Central memory CD8-positive, alpha-beta T cell (primary cell): ENCODE data around the gene KDM7A.
"Not testable (repeated sequence)": the region's sequence is repeated elsewhere in the genome, so short reads cannot be mapped to it uniquely, and the experiment has no call there.

Source experiments
- ATAC-seq: fragments of 150-1000 bp; cut with Tn5 transposase; replicated peaks from 2 replicates; pipeline ENCODE4 v1.10.0; 2022; ENCODE audit warnings: mild to moderate bottlenecking, moderate FRiP score, moderate number of reproducible peaks; ENCODE audit not compliant: poor library complexity, severe bottlenecking; ENCODE audit errors: extremely low read depth
- DNase-seq, 2 donors: peaks; one replicate each; pipeline ENCODE4 v3.0.0; 2021; ENCODE audit warnings: low spot score in 2 of 2
- H3K27ac Mint-ChIP-seq: one replicate; pipeline ENCODE4 v1.8.0; 2022; ENCODE audit warnings: low read depth, mild to moderate bottlenecking, moderate library complexity, mixed read lengths
- H3K27me3 Mint-ChIP-seq: one replicate; pipeline ENCODE4 v1.8.0; 2022; ENCODE audit warnings: mixed read lengths
- H3K36me3 Mint-ChIP-seq: one replicate; pipeline ENCODE4 v1.8.0; 2022; ENCODE audit warnings: mild to moderate bottlenecking, moderate library complexity, mixed read lengths; ENCODE audit not compliant: insufficient read depth
- H3K4me1 Mint-ChIP-seq: one replicate; pipeline ENCODE4 v1.8.0; 2022; ENCODE audit warnings: mixed read lengths
- H3K4me3 Mint-ChIP-seq: one replicate; pipeline ENCODE4 v1.8.0; 2022; ENCODE audit warnings: mild to moderate bottlenecking, moderate library complexity, mixed read lengths
- H3K9me3 Mint-ChIP-seq: one replicate; pipeline ENCODE4 v1.8.0; 2022; ENCODE audit warnings: mixed read lengths

Gene KDM7A

DNA sequence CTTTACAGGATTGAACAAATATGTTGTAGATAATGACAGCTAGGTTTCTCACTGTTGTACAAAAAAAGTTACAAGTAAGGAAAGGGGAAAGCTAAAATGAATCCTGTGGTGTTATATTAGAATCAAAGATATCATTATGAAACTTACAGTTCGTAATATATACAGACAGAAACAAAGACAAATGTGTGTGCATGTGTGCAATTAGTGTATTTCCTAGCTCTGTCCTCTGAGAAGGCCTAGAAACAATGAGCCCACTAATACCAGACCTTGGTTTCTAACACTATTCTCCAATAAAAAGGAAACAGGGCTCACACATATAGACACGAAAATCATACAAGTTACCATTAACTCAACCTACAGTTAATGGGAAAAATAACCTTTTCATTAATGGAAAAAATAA is 8.0 kb downstream of the KDM7A start:
- H3K9me3 Mint-ChIP-seq = no peaks in the 10 kb centered on the region
- ATAC-seq (no peak), DNase-seq (no peak)
- peaks cover 5% of the 10 kb centered on the region for H3K36me3 Mint-ChIP-seq
- H3K27me3 Mint-ChIP-seq = no peaks in the 10 kb centered on the region
- peaks cover 48% of the 10 kb centered on the region for H3K4me1 Mint-ChIP-seq
- H3K27ac Mint-ChIP-seq = no peak overlapping the region
- no peak overlapping the region for H3K4me3 Mint-ChIP-seq

DNA sequence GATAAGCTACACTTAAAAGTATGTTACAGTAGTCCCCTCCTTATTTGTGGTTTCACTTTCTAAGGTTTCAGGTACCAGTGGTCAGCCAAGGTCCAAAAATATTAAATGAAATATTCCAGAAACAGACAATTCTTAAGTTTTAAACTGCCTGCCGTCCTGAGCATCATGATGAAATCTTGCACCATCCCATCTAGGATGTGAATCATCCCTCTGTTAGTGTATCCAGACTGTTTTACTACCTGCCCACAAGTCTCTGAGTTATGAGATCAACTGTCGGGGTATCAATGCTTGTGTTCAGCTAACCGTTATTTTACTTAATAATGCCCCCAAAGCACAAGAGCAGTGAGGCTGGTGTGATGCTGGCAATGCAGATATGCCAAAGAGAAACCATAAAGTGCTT is 11.4 kb downstream of the KDM7A start:
- H3K36me3 Mint-ChIP-seq = peaks cover 5% of the 10 kb centered on the region
- no peaks in the 10 kb centered on the region for H3K9me3 Mint-ChIP-seq
- H3K27ac Mint-ChIP-seq = no peak overlapping the region
- peaks cover 50% of the 10 kb centered on the region for H3K4me1 Mint-ChIP-seq
- ATAC-seq (no peak), DNase-seq (no peak)
- no peak overlapping the region for H3K4me3 Mint-ChIP-seq
- no peaks in the 10 kb centered on the region for H3K27me3 Mint-ChIP-seq

DNA sequence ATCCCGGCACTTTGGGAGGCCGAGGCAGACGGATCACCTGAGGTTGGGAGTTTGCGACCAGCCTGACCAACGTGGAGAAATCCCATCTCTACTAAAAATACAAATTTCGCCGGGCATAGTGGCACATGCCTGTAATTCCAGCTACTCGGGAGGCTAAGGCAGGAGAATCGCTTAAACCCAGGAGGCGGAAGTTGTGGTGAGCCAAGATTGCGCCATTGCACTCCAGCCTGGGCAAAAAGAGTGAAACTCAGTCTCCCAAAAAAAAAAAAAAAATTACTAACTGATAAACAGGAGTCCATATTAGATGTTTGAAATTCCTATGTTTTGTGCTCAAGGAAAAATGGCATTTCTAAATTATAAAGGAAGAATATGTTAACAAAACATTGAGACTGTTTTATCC is 14.7 kb downstream of the KDM7A start:
- not testable (repeated sequence) for H3K27ac Mint-ChIP-seq, H3K9me3 Mint-ChIP-seq, ATAC-seq, H3K36me3 Mint-ChIP-seq, H3K4me3 Mint-ChIP-seq, H3K27me3 Mint-ChIP-seq, DNase-seq
- H3K4me1 Mint-ChIP-seq = peaks cover 54% of the 10 kb centered on the region

DNA sequence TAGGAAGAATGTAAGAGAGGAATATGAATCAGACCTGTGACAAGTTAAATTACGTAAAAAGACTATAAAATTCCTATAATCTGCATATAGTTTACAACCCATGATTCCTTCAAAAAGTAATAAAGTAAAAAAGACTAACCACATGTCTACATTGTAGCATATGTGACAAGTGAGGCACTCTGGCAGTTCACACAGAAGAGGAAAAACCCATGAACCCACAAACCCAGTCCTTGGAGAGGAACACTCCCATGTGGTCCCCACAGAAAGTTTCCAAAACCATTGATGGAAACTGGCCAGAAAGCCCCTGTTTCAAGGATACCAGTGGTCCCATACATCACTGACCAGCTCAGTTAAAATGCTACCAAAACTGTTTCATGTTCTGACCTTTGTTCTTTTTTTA is 15.7 kb downstream of the KDM7A start:
- H3K27ac Mint-ChIP-seq = no peak overlapping the region
- DNase-seq = no peak
- no peaks in the 10 kb centered on the region for H3K9me3 Mint-ChIP-seq
- H3K27me3 Mint-ChIP-seq = no peaks in the 10 kb centered on the region
- no peak for ATAC-seq
- H3K4me3 Mint-ChIP-seq = peak overlapping the region; percentile 17
- peaks cover 58% of the 10 kb centered on the region for H3K4me1 Mint-ChIP-seq
- H3K36me3 Mint-ChIP-seq = peaks cover 9% of the 10 kb centered on the region

DNA sequence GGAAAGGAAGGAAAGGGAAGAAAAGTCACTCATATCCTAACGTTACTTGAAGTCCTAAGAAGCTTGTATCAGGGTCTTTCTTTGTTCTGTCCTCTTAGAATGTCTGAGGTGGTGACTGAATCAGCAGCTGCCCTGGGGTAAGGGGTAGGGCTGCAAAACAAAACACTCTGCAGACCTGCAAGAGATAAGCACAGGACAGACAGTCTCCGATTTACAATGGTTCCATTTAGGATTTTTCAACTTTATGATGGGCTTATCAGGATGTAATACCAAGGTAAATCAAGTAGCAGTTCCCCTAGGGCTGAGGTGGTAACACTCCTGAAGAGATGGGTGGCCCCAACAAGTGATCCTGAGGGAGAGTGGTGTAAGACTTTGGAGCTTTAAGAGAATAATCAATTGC is 16.5 kb downstream of the KDM7A start:
- Mint-ChIP-seq H3K27me3 (no peaks in the 10 kb centered on the region), H3K9me3 (no peaks in the 10 kb centered on the region), H3K4me1 (peaks cover 58% of the 10 kb centered on the region), H3K36me3 (peaks cover 9% of the 10 kb centered on the region), H3K4me3 (no peak overlapping the region), H3K27ac (no peak overlapping the region)
- ATAC-seq (no peak), DNase-seq (no peak)

DNA sequence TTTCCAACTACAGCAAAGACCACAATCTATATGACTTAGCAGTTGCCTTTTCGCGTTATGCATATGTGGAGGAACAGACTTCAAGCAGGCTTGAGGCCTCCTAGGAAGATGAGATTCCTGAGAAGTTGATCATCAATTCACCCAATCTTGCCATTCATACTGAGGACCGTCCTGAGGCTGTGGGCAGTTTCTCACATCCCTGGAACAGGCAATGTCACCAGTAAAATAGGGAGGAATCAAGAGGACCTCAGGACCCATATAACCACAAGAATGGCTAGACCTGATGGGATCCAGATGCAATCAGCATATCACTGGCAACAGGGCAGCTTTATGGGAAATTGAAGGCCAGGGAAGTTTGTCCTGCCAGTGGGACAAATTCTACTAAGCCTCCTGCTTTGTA is 17.3 kb downstream of the KDM7A start:
- Mint-ChIP-seq H3K27me3 (no peaks in the 10 kb centered on the region), H3K9me3 (no peaks in the 10 kb centered on the region), H3K27ac (no peak overlapping the region), H3K4me3 (no peak overlapping the region), H3K36me3 (peaks cover 10% of the 10 kb centered on the region), H3K4me1 (peaks cover 61% of the 10 kb centered on the region)
- no peak for DNase-seq
- no peak for ATAC-seq

DNA sequence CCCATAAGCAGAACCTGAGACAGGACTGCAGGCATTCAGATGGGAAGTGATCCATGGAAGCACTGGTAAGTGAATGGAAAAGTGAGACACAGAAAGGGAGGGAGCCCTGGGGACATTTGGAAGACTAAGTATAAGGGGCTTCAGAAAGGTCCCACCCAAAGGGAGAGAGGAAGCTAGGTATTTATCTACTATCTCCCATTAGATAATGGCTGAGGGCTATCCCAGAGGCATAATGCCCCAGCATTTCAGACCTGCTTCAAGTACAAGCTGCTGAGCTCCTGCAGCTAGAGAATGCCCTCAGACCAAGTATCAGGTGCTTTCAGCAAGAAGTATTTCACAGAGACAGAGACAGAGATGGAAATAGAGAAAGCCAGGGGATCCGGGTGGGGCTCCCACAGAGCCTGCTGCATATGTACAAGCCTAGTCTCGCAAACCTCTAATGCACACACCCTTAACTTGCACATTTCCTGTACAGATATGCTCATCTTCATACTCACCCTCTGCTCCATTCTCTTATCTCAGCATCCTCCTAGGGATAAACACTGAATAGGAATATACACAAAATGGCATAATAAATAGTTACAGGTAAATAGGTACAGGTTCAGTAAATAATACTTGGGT is 20.2 kb downstream of the KDM7A start:
- H3K4me1 Mint-ChIP-seq = peaks cover 59% of the 10 kb centered on the region
- H3K27me3 Mint-ChIP-seq = no peaks in the 10 kb centered on the region
- DNase-seq = no peak
- H3K4me3 Mint-ChIP-seq = no peak overlapping the region
- ATAC-seq = no peak
- no peak overlapping the region for H3K27ac Mint-ChIP-seq
- peaks cover 9% of the 10 kb centered on the region for H3K36me3 Mint-ChIP-seq
- H3K9me3 Mint-ChIP-seq = no peaks in the 10 kb centered on the region

DNA sequence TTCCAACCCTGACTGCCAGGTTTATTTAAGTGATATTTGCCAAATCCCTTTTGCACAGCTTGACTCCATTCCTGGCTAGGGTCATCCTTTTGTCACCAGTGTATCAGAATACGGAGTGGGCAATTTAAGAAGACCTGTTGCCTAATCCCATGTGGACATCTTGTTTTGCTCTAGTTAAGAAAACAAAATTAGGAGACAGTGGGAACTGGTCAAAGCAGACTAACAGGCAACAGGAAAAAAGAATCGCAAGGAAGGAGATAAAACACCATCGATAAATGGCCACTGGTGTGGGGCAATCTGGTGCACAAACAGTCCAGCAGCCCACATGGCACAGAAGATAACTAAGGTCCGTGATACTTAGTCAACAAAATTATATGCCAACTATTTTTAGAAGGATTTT is 21.4 kb downstream of the KDM7A start:
- Mint-ChIP-seq H3K4me3 (no peak overlapping the region), H3K27ac (no peak overlapping the region), H3K4me1 (peaks cover 54% of the 10 kb centered on the region), H3K27me3 (no peaks in the 10 kb centered on the region), H3K36me3 (peaks cover 10% of the 10 kb centered on the region), H3K9me3 (no peaks in the 10 kb centered on the region)
- no peak for ATAC-seq
- no peak for DNase-seq

DNA sequence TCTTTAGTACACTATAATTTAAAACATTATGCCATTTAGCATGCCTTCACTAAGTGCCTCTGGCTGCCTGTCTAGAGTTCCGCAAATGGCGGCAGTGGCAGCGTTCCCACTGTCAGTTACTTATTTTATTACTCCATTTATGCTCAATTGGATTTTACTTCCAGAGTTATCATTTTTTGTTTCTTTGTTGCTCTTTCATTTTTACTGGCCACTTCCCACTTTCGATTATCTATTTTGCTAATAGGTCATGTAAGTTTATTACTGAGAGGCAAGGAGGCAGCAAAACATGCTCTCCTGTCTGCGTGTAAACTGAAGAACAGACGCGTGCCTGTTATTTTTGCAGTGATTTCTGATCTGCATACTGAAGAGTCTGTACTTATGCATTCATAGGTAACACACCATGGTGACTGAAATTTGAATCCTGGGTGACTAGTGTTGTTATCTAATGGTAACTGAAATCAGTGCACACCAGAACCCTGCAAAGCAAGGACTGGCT is 23.1 kb downstream of the KDM7A start:
- no peak overlapping the region for H3K4me3 Mint-ChIP-seq
- no peaks in the 10 kb centered on the region for H3K9me3 Mint-ChIP-seq
- no peak overlapping the region for H3K27ac Mint-ChIP-seq
- H3K4me1 Mint-ChIP-seq = peaks cover 63% of the 10 kb centered on the region
- DNase-seq (no peak), ATAC-seq (no peak)
- H3K36me3 Mint-ChIP-seq = peaks cover 8% of the 10 kb centered on the region
- no peaks in the 10 kb centered on the region for H3K27me3 Mint-ChIP-seq

DNA sequence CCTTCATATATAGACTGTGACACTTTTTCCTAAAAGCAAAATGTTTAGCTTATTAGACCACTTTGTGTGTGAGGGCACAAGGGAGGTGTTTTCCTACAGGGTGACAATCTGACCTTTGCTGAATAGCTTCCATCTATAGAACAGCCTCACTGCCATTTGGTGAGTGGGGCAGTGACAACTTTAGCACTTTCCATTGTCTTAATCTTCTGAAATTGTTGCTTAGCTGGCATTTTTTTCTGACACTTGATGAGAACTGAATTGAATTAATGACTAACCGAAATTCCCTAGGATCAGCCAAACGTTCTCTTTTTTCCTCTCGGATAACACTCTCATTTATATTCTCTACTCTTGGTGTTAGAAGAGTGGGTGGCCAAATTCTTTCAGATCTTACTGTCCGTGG is 30.2 kb downstream of the KDM7A start:
- no peak overlapping the region for H3K27ac Mint-ChIP-seq
- peaks cover 3% of the 10 kb centered on the region for H3K36me3 Mint-ChIP-seq
- DNase-seq = no peak
- H3K4me1 Mint-ChIP-seq = peaks cover 56% of the 10 kb centered on the region
- no peak for ATAC-seq
- H3K9me3 Mint-ChIP-seq = peaks cover 5% of the 10 kb centered on the region
- no peaks in the 10 kb centered on the region for H3K27me3 Mint-ChIP-seq
- no peak overlapping the region for H3K4me3 Mint-ChIP-seq

DNA sequence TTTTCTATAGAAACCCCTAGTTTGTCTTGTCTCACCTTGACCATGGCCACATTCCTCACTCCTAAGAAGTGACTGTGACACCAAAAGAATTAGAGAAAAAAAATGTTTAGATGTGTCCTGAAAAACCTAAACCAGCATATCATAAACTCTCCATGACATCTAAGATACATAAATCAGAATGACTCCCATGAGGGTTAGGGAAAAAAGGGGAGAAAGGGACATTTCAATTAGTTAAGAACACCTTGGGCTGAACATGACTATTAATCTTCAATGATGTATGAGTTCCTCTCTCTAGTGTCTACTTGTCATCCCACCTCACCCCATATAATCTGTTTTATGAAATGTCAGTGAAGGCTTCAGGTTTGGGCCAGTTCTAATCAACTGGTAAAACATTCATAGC is 31.1 kb downstream of the KDM7A start:
- ATAC-seq = no peak
- Mint-ChIP-seq H3K4me1 (peaks cover 62% of the 10 kb centered on the region), H3K4me3 (no peak overlapping the region), H3K9me3 (peaks cover 5% of the 10 kb centered on the region), H3K27me3 (no peaks in the 10 kb centered on the region), H3K36me3 (peaks cover 3% of the 10 kb centered on the region), H3K27ac (no peak overlapping the region)
- no peak for DNase-seq

DNA sequence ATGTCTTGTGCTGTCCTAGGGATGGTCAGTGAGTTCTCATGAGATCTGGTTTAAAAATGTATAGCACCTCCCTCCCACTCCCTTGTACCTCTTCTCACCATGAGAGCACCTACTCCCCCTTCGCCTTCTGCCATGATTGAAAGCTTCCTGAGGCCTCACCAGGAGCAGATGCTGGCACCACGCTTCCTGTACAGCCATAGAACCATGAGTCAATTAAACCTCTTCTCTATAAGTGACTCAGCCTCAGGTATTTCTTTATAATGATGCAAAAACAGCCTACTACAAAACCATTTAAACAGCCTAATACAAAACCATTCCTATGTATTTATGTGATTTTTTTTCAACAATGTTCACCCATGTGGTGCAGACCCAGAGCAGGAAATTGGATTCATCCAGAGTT is 32.0 kb downstream of the KDM7A start:
- peaks cover 58% of the 10 kb centered on the region for H3K4me1 Mint-ChIP-seq

DNA sequence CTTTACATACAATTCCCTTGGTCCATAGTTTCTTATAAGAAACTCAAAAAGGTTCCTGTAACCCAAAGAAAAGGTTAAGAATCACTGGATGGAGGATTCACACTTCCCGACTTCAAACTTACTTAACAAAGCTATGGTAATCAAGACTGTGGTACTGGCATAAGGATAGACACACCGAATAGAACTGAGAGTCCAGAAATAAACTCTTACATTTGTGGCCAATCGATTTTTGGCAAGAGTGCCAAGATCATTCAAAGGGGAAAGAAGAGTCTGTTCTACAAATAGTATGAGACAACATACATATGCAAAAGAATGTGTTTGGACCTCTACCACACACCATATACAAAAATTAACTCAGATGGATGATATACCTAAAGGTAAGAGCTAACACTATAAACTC is 32.8 kb downstream of the KDM7A start:
- no peak overlapping the region for H3K27ac Mint-ChIP-seq
- H3K36me3 Mint-ChIP-seq = peaks cover 2% of the 10 kb centered on the region
- peaks cover 61% of the 10 kb centered on the region for H3K4me1 Mint-ChIP-seq
- H3K4me3 Mint-ChIP-seq = no peak overlapping the region
- no peak for ATAC-seq
- H3K27me3 Mint-ChIP-seq = no peaks in the 10 kb centered on the region
- H3K9me3 Mint-ChIP-seq = peaks cover 5% of the 10 kb centered on the region
- DNase-seq = no peak

More for the DNA sequence above, 32.0 kb downstream of the KDM7A start:
- H3K27me3 Mint-ChIP-seq = no peaks in the 10 kb centered on the region
- ATAC-seq (no peak), DNase-seq (no peak)
- H3K36me3 Mint-ChIP-seq = peaks cover 2% of the 10 kb centered on the region
- no peak overlapping the region for H3K4me3 Mint-ChIP-seq
- peaks cover 5% of the 10 kb centered on the region for H3K9me3 Mint-ChIP-seq
- no peak overlapping the region for H3K27ac Mint-ChIP-seq
